ENCODE data around the gene PRR16.
"Not testable (repeated sequence)": the region's sequence is repeated elsewhere in the genome, so short reads cannot be mapped to it uniquely, and the experiment has no call there.

The PRR16 gene

GRCh38 chr5:120454094-120454798 is 9.9 kb upstream of the PRR16 start:
- TF ChIP-seq GABPA (IDR thresholded peaks at IDR 0.05; ENCODE audit: low read depth) = no peak
- no peak for TF ChIP-seq POLR2AphosphoS5 (IDR thresholded peaks at IDR 0.05; ENCODE audit: low read depth)
- no peak for TF ChIP-seq REST (IDR thresholded peaks at IDR 0.05; ENCODE audit: insufficient replicate concordance, low read depth)
- no peak for TF ChIP-seq SPI1 (IDR thresholded peaks at IDR 0.05; ENCODE audit: borderline replicate concordance, low read depth)
- no peak overlapping the region for H3K27ac ChIP-seq (replicated peaks)
- no peaks in the 10 kb centered on the region for H3K27me3 ChIP-seq (ENCODE audit: insufficient read depth, poor library complexity, severe bottlenecking)
- no peak overlapping the region for H3K4me3 ChIP-seq (replicated peaks; ENCODE audit: insufficient read depth, low read length)
- DNase-seq (ENCODE audit: low read depth in 1 of 2, low spot score in 1 of 2) = no peak

- TF ChIP-seq CTCF (IDR thresholded peaks at IDR 0.05; ENCODE audit: insufficient read depth, low read length) (no peak), REST (IDR thresholded peaks at IDR 0.05; ENCODE audit: insufficient replicate concordance, low read depth) (no peak), GABPA (IDR thresholded peaks at IDR 0.05; ENCODE audit: low read depth) (no peak), POLR2AphosphoS5 (IDR thresholded peaks at IDR 0.05; ENCODE audit: low read depth) (no peak), SPI1 (IDR thresholded peaks at IDR 0.05; ENCODE audit: borderline replicate concordance, low read depth) (no peak)
- H3K27ac ChIP-seq (replicated peaks) = no peak overlapping the region
These were observed 8.1 kb upstream of the PRR16 start for GRCh38 chr5:120456006-120456405.

GRCh38 chr5:120457839-120458507 is 6.1 kb upstream of the PRR16 start:
- Histone ChIP-seq H3K27ac (replicated peaks) (no peak overlapping the region), H3K27me3 (ENCODE audit: insufficient read depth, poor library complexity, severe bottlenecking) (no peaks in the 10 kb centered on the region), H3K4me3 (replicated peaks; ENCODE audit: insufficient read depth, low read length) (peak overlapping the region; percentile 50)
- peak in 1 of 2 experiments; percentile 52 for DNase-seq (ENCODE audit: low read depth in 1 of 2, low spot score in 1 of 2)
- TF ChIP-seq GABPA (IDR thresholded peaks at IDR 0.05; ENCODE audit: low read depth) (no peak), CTCF (IDR thresholded peaks at IDR 0.05; ENCODE audit: insufficient read depth, low read length) (peak; percentile 21), POLR2AphosphoS5 (IDR thresholded peaks at IDR 0.05; ENCODE audit: low read depth) (no peak)

More at GRCh38 chr5:120456006-120456405, 8.1 kb upstream of the PRR16 start:
- no peak for DNase-seq (ENCODE audit: low read depth in 1 of 2, low spot score in 1 of 2)
- Histone ChIP-seq H3K27me3 (ENCODE audit: insufficient read depth, poor library complexity, severe bottlenecking) (no peaks in the 10 kb centered on the region), H3K4me3 (replicated peaks; ENCODE audit: insufficient read depth, low read length) (no peak overlapping the region)

GRCh38 chr5:120458508-120458847 is 5.6 kb upstream of the PRR16 start:
- not testable (repeated sequence) for H3K4me3 ChIP-seq (replicated peaks; ENCODE audit: insufficient read depth, low read length); H3K27me3 ChIP-seq (ENCODE audit: insufficient read depth, poor library complexity, severe bottlenecking); DNase-seq (ENCODE audit: low read depth in 1 of 2, low spot score in 1 of 2); H3K27ac ChIP-seq (replicated peaks)
